Skeletal muscle satellite cell (primary cell): ENCODE measurements around the gene DPEP2NB. TPM values are rescaled to one million over a fixed set of nuclear protein-coding genes. Genes with fewer than 3 reads are reported as not detected.

Source experiments
- H3K27me3 ChIP-seq: 2 replicates; pipeline ENCODE4 v1.7.0; 2013; ENCODE audit warnings: low read length; ENCODE audit not compliant: control insufficient read depth, insufficient read depth
- H3K36me3 ChIP-seq: 2 replicates; pipeline ENCODE4 v1.7.0; 2013; ENCODE audit warnings: mild to moderate bottlenecking, control low read depth, low read length; ENCODE audit not compliant: insufficient read depth
- H3K4me1 ChIP-seq: 2 replicates; pipeline ENCODE4 v1.7.0; 2013; ENCODE audit warnings: low read length; ENCODE audit not compliant: control insufficient read depth, insufficient read depth
- H3K4me2 ChIP-seq: 2 replicates; pipeline ENCODE4 v1.7.0; 2013; ENCODE audit warnings: mild to moderate bottlenecking, low read length
- H3K4me3 ChIP-seq: 2 replicates; pipeline ENCODE4 v1.7.0; 2013; ENCODE audit warnings: low read length
- H3K9ac ChIP-seq: 2 replicates; pipeline ENCODE4 v1.7.0; 2013; ENCODE audit warnings: mild to moderate bottlenecking, low read depth, low read length, moderate library complexity
- H3K9me3 ChIP-seq: replicated peaks from 2 replicates; pipeline ENCODE4 v1.7.0; 2013; ENCODE audit warnings: mild to moderate bottlenecking, control low read depth, low read length
- total RNA-seq: library from RNA; depleted of rRNA; stranded (reverse); fragments of >200 nt; gene quantifications from 2 replicates; pipeline ENCODE4 v1.2.3, GENCODE V29; 2012; rRNA removed

Gene DPEP2NB, protein sequence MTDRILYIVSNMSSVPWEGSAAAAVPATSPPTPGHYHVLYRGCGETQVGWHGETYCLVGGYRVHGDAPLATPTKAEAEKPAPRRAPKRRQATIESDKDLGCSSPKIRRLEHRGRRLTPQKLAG
- total RNA-seq = 0.25 TPM in 1 of 2 replicates, not detected in the other

DNA sequence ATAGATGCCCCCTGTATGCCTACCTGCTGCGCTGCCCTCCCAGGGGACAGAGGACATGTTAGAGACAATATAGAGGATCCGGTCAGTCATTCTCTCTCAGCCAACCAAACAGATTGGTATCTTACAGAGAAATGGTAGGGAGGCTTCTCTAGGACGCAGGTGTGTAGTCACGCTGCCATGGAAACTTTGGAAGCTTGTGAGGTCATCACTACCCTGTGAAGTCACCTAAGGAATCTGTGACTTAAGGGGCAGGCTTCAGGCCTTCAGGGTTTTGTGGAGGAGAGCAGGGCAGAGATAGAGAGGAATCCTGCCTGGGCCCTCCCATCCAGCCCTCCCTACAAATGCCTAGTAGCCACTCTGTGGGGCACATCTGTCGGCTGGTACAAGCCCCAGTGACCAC is at the start of gene DPEP2NB:
Gene DPEP2NB, minus strand, starts transcription at position 231 of the 400 bp plus-strand sequence. Its CDS starts 141 bp downstream, at position 90.
- Histone ChIP-seq H3K9ac (no peak within 1 kb of the TSS), H3K9me3 (no peaks in the 10 kb centered on the region), H3K4me1 (no peaks in the 10 kb centered on the region), H3K27me3 (peaks cover 12% of the 10 kb centered on the region), H3K36me3 (no peaks in the 10 kb centered on the region), H3K4me2 (no peak within 1 kb of the TSS), H3K4me3 (no peak within 1 kb of the TSS)

DNA sequence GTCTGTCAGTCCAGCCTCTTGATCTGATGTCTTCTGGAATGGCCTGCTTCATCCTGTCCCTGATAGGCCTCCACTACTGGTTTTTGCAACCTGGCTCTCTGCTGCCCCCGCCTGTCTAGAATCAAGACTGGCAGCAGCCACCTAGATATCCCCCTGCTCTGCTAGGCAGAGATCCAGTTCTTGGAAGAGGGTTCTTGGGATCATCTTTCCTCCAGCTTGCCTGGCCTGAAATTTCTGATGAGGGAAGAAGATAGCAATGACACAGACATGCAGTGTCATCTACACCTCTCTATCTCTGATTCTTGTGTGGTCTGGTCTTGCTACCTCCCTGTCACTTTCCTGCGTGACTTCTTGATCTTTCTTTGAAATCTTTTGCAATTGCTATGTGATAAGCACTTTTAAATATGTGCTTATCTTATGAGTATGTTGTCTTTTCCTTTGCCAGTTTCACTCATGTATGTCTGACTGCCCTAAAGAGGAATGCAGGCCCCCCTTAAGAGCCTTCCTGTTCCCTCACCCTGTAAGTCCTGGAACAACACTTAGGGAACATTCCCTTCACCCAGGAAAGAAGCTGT is 49.2 kb upstream of the DPEP2NB start:
- Histone ChIP-seq H3K9ac (peak overlapping the region; percentile 54), H3K4me1 (peaks cover 33% of the 10 kb centered on the region), H3K36me3 (peaks cover 15% of the 10 kb centered on the region), H3K27me3 (no peaks in the 10 kb centered on the region), H3K9me3 (no peaks in the 10 kb centered on the region), H3K4me3 (no peak overlapping the region), H3K4me2 (peak overlapping the region; percentile 63)

- Histone ChIP-seq H3K36me3 (peaks cover 16% of the 10 kb centered on the region), H3K9ac (no peak overlapping the region), H3K4me3 (no peak overlapping the region), H3K27me3 (no peaks in the 10 kb centered on the region), H3K4me2 (no peak overlapping the region), H3K9me3 (no peaks in the 10 kb centered on the region), H3K4me1 (peaks cover 27% of the 10 kb centered on the region)
These were observed 47.2 kb upstream of the DPEP2NB start for GRCh38 chr16:68062910-68063393.

GRCh38 chr16:68061396-68061795 is 45.7 kb upstream of the DPEP2NB start:
- H3K36me3 ChIP-seq = peaks cover 16% of the 10 kb centered on the region
- peaks cover 26% of the 10 kb centered on the region for H3K4me1 ChIP-seq

GRCh38 chr16:68059804-68060203 is 44.1 kb upstream of the DPEP2NB start:
- H3K9me3 ChIP-seq = no peaks in the 10 kb centered on the region
- peaks cover 21% of the 10 kb centered on the region for H3K36me3 ChIP-seq
- no peaks in the 10 kb centered on the region for H3K27me3 ChIP-seq
- no peak overlapping the region for H3K9ac ChIP-seq
- no peak overlapping the region for H3K4me2 ChIP-seq
- peaks cover 11% of the 10 kb centered on the region for H3K4me1 ChIP-seq
- no peak overlapping the region for H3K4me3 ChIP-seq

More at GRCh38 chr16:68061396-68061795, 45.7 kb upstream of the DPEP2NB start:
- Histone ChIP-seq H3K4me2 (no peak overlapping the region), H3K9ac (no peak overlapping the region), H3K27me3 (no peaks in the 10 kb centered on the region), H3K9me3 (no peaks in the 10 kb centered on the region), H3K4me3 (no peak overlapping the region)

GRCh38 chr16:68055395-68055794 is 39.7 kb upstream of the DPEP2NB start:
- Histone ChIP-seq H3K36me3 (peaks cover 18% of the 10 kb centered on the region), H3K27me3 (no peaks in the 10 kb centered on the region), H3K9ac (no peak overlapping the region), H3K4me2 (no peak overlapping the region), H3K9me3 (no peaks in the 10 kb centered on the region), H3K4me1 (no peaks in the 10 kb centered on the region), H3K4me3 (no peak overlapping the region)

DNA sequence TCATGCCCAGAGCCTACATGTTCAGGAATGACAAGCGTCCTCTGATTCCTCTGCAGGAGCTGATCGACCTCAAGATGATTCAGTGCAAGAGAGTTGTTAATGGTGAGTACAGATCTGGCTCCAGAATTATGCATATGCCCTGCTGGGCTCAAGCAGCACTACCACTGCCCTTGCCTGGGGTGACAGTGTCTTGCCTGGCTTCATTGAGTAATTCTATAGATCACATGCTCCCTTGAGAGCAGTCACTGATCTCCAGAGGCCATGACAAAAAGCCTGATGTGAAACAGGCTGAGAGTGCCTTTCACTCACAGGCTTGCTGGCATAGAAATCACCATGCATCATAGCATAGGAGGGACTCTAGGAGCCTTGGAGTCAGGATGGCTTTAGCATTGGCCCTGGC is 33.7 kb upstream of the DPEP2NB start:
- Histone ChIP-seq H3K4me3 (no peak overlapping the region), H3K27me3 (no peaks in the 10 kb centered on the region), H3K36me3 (peaks cover 14% of the 10 kb centered on the region), H3K9ac (no peak overlapping the region), H3K4me2 (no peak overlapping the region), H3K9me3 (no peaks in the 10 kb centered on the region), H3K4me1 (no peaks in the 10 kb centered on the region)

GRCh38 chr16:68047987-68048386 is 32.3 kb upstream of the DPEP2NB start:
- Histone ChIP-seq H3K9ac (no peak overlapping the region), H3K4me1 (no peaks in the 10 kb centered on the region), H3K4me2 (no peak overlapping the region), H3K27me3 (no peaks in the 10 kb centered on the region), H3K36me3 (peaks cover 14% of the 10 kb centered on the region), H3K4me3 (no peak overlapping the region), H3K9me3 (no peaks in the 10 kb centered on the region)

- Histone ChIP-seq H3K4me2 (no peak overlapping the region), H3K36me3 (peaks cover 14% of the 10 kb centered on the region), H3K9me3 (no peaks in the 10 kb centered on the region), H3K9ac (no peak overlapping the region), H3K27me3 (no peaks in the 10 kb centered on the region), H3K4me3 (no peak overlapping the region), H3K4me1 (no peaks in the 10 kb centered on the region)
These were observed 30.4 kb upstream of the DPEP2NB start for GRCh38 chr16:68046106-68046505.

DNA sequence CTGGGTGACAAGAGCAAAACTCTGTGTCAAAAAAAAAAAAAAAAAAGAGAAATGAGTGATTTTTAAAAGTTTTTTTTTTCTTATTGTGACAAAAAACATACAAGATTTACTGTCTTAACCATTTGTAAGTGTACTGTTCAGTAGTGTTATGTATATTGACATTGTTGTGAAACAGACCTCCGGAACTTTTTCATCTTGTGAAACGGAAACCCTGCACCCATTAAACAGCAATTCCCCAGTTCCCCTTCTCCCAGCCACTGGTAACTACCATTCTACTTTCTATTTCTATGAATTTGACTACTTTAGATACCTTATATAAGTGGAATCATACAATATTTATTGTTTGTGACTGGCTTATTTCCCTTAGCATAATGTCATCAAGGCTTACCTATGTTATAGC is 26.1 kb upstream of the DPEP2NB start:
- Histone ChIP-seq H3K9me3 (no peaks in the 10 kb centered on the region), H3K4me3 (no peak overlapping the region), H3K4me1 (no peaks in the 10 kb centered on the region), H3K36me3 (peaks cover 3% of the 10 kb centered on the region), H3K27me3 (no peaks in the 10 kb centered on the region), H3K4me2 (no peak overlapping the region), H3K9ac (no peak overlapping the region)

DNA sequence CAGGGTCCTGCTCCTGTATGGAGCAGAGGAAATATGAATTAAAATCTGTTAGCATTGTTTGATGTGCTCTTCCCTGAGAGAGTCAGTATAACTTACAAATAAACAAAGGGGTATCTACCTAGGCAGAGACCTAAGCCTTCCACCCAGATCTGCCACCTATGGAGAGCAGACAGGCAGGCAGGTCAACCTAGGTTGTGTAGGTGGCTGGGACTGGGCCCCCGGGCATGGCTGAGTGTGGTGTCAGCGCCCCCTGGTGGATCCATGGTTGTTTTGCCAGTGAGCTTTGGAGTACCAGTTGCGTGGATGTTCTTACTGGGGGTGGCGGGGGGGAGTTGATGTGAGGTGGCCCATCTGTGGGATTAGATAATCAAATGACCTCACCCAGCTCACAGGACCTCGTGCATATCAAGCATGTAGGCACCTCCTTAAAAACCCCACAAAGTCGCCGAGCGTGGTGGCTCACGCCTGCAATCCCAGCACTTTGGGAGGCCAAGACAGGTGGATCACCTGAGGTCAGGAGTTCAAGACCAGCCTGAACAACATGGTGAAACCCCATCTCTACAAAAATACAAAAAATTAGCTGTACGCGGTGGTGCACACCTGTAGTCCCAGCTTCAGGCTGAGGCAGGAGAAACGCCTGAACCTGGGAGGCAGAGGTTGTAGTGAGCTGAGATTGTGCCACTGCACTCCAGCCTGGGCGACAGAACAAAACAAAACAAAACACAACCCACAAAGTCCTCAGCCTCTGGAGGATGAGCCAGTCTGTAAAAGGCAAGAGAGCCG is 25.0 kb upstream of the DPEP2NB start:
- Histone ChIP-seq H3K9me3 (no peaks in the 10 kb centered on the region), H3K4me2 (no peak overlapping the region), H3K36me3 (peaks cover 3% of the 10 kb centered on the region), H3K4me1 (no peaks in the 10 kb centered on the region), H3K9ac (no peak overlapping the region), H3K27me3 (no peaks in the 10 kb centered on the region), H3K4me3 (no peak overlapping the region)
